ENCODE measurements around the gene RANBP3.

The RANBP3 gene

DNA sequence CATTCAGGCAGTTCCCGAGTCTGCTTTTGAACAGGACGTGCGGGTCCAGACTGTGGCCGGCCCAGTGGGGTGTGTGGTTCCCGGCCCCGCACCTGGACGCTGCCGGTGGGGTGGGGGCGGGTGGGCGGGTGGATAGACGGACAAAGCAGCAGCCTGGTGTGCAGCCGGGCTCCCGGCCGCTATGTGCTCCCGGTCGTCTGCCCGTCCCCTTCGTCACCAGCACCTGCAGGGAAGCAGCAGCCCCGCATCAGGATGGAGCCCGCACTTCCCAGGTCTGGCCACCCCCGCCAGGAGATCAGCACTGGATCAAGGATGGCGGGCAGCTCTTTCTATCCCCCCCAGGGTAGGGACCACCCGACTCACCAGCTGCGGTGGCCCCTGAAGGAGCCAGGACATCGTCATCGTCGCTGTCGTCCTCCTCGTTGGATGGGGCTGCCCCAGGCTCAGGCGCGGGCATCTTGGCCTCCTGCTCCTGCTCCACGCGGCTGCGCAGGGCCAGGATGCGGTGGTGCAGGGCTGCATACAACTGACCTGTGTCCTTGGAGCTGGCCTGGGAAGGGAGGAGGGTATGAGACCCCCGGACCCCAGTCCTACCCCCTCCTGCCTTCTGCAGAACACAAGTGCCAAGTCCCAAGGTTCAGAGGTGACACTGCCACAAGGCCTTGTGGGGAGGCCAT, 60.4 kb downstream of the RANBP3 start:
- TF ChIP-seq EZH2 (optimal IDR thresholded peaks at IDR 0.05; ENCODE audit: low read depth, low read length) (no peak), EZH2phosphoT487 (IDR thresholded peaks at IDR 0.05; ENCODE audit: low read length) (no peak), CTCF (IDR thresholded peaks at IDR 0.05; ENCODE audit: low read length) (no peak)
- Histone ChIP-seq H3K9me3 (replicated peaks; ENCODE audit: insufficient read depth, low read length) (no peaks in the 10 kb centered on the region), H3K4me3 (ENCODE audit: low read length) (no peak overlapping the region), H3F3A (ENCODE audit: insufficient read depth, low read length) (no peaks in the 10 kb centered on the region), H3K9me2 (replicated peaks; ENCODE audit: insufficient read depth, low read length) (no peaks in the 10 kb centered on the region), H3K4me1 (ENCODE audit: low read length) (no peaks in the 10 kb centered on the region), H2AFZ (ENCODE audit: low read length) (no peak overlapping the region), H3K27ac (ENCODE audit: low read length) (no peak overlapping the region), H3K79me2 (ENCODE audit: low read length) (no peaks in the 10 kb centered on the region), H3K27me3 (replicated peaks; ENCODE audit: insufficient read depth, low read length) (no peaks in the 10 kb centered on the region), H3K36me3 (replicated peaks; ENCODE audit: insufficient read depth, low read length) (peaks cover 4% of the 10 kb centered on the region; the same call in 1 of the 2 replicates), H4K20me1 (ENCODE audit: insufficient read depth, low read length) (no peaks in the 10 kb centered on the region), H3K4me2 (ENCODE audit: low read depth, low read length) (no peak overlapping the region), H3K9ac (ENCODE audit: low read length) (no peak overlapping the region)
- DNase-seq: no peak

- Histone ChIP-seq H3K9me2 (replicated peaks; ENCODE audit: insufficient read depth, low read length) (no peaks in the 10 kb centered on the region), H3K27me3 (replicated peaks; ENCODE audit: insufficient read depth, low read length) (no peaks in the 10 kb centered on the region), H3K4me2 (ENCODE audit: low read depth, low read length) (no peak overlapping the region), H3K4me1 (ENCODE audit: low read length) (no peaks in the 10 kb centered on the region), H3K9me3 (replicated peaks; ENCODE audit: insufficient read depth, low read length) (no peaks in the 10 kb centered on the region), H3K79me2 (ENCODE audit: low read length) (no peaks in the 10 kb centered on the region), H3K36me3 (replicated peaks; ENCODE audit: insufficient read depth, low read length) (peaks cover 4% of the 10 kb centered on the region; the same call in 1 of the 2 replicates), H3K27ac (ENCODE audit: low read length) (no peak overlapping the region), H3K9ac (ENCODE audit: low read length) (no peak overlapping the region), H2AFZ (ENCODE audit: low read length) (no peak overlapping the region), H3F3A (ENCODE audit: insufficient read depth, low read length) (no peaks in the 10 kb centered on the region), H3K4me3 (ENCODE audit: low read length) (no peak overlapping the region), H4K20me1 (ENCODE audit: insufficient read depth, low read length) (no peaks in the 10 kb centered on the region)
- DNase-seq: no peak
- TF ChIP-seq EZH2phosphoT487 (IDR thresholded peaks at IDR 0.05; ENCODE audit: low read length) (no peak), CTCF (IDR thresholded peaks at IDR 0.05; ENCODE audit: low read length) (no peak), EZH2 (optimal IDR thresholded peaks at IDR 0.05; ENCODE audit: low read depth, low read length) (no peak)
Observed at GRCh38 chr19:5916181-5916708, 61.7 kb downstream of the RANBP3 start.

- Histone ChIP-seq H3K9ac (ENCODE audit: low read length) (no peak overlapping the region), H3K27ac (ENCODE audit: low read length) (no peak overlapping the region), H4K20me1 (ENCODE audit: insufficient read depth, low read length) (no peaks in the 10 kb centered on the region), H3K4me3 (ENCODE audit: low read length) (no peak overlapping the region), H3K36me3 (replicated peaks; ENCODE audit: insufficient read depth, low read length) (peaks cover 4% of the 10 kb centered on the region; the same call in 1 of the 2 replicates), H3K79me2 (ENCODE audit: low read length) (no peaks in the 10 kb centered on the region), H3K4me2 (ENCODE audit: low read depth, low read length) (no peak overlapping the region), H2AFZ (ENCODE audit: low read length) (no peak overlapping the region), H3K27me3 (replicated peaks; ENCODE audit: insufficient read depth, low read length) (no peaks in the 10 kb centered on the region), H3K9me3 (replicated peaks; ENCODE audit: insufficient read depth, low read length) (no peaks in the 10 kb centered on the region), H3K9me2 (replicated peaks; ENCODE audit: insufficient read depth, low read length) (no peaks in the 10 kb centered on the region), H3F3A (ENCODE audit: insufficient read depth, low read length) (no peaks in the 10 kb centered on the region), H3K4me1 (ENCODE audit: low read length) (no peaks in the 10 kb centered on the region)
- DNase-seq: no peak
- TF ChIP-seq CTCF (IDR thresholded peaks at IDR 0.05; ENCODE audit: low read length) (no peak), EZH2phosphoT487 (IDR thresholded peaks at IDR 0.05; ENCODE audit: low read length) (no peak), EZH2 (optimal IDR thresholded peaks at IDR 0.05; ENCODE audit: low read depth, low read length) (no peak)
Observed at GRCh38 chr19:5915782-5916165, 62.2 kb downstream of the RANBP3 start.

Data from MM.1S (cell line).